H1 (cell line): ENCODE data around the gene EIF4ENIF1.

Experiments used
- BCL11A ChIP-seq, 2 experiments: IDR thresholded peaks; one replicate each; pipeline ENCODE4 v1.6.1; 2011; ENCODE audit warnings: low read depth in 2 of 2, low read length in 2 of 2, mild to moderate bottlenecking in 2 of 2
- CEBPB ChIP-seq: IDR thresholded peaks from 2 replicates; pipeline ENCODE4 v1.6.1; 2012; ENCODE audit warnings: low read depth, low read length
- CHD2 ChIP-seq: IDR thresholded peaks from 2 replicates; pipeline ENCODE4 v1.6.1; 2012; ENCODE audit warnings: low read length, improper control_type of control experiment
- EZH2 ChIP-seq: fragments of 200-600 bp; sonication (generic); IDR thresholded peaks from 2 replicates; pipeline ENCODE4 v1.7.1; 2012; ENCODE audit warnings: low read depth, mild to moderate bottlenecking, moderate library complexity, low read length, inconsistent platforms; ENCODE audit not compliant: severe bottlenecking
- HDAC2 ChIP-seq, 2 experiments: fragments of 300-600 bp in 1 of 2; sonication (generic) in 1 of 2; IDR thresholded peaks; 2 replicates each; pipeline ENCODE4 v1.6.1; 2011 to 2012; ENCODE audit warnings: low read depth in 2 of 2, low read length in 2 of 2, mild to moderate bottlenecking in 2 of 2, moderate library complexity in 2 of 2, borderline replicate concordance in 1 of 2, inconsistent platforms in 1 of 2
- POLR2A ChIP-seq, 2 experiments: IDR thresholded peaks; 1 replicate in 1 of 2; 2 replicates in 1 of 2; pipeline ENCODE4 v1.6.1; 2011; ENCODE audit warnings: low read depth in 2 of 2, low read length in 2 of 2, mild to moderate bottlenecking in 2 of 2; ENCODE audit errors: control extremely low read depth in 1 of 2
- POLR2AphosphoS5 ChIP-seq: IDR thresholded peaks from 2 replicates; pipeline ENCODE4 v1.6.1; 2011; ENCODE audit warnings: low read depth, low read length
- RAD21 ChIP-seq, 2 experiments: IDR thresholded peaks in 1 of 2; conservative IDR thresholded peaks in 1 of 2; 2 replicates each; pipeline ENCODE4 v1.6.1; 2011; ENCODE audit warnings: low read depth in 2 of 2, low read length in 2 of 2, improper control_type of control experiment in 1 of 2, inconsistent platforms in 1 of 2, mild to moderate bottlenecking in 1 of 2, moderate library complexity in 1 of 2
- SIN3A ChIP-seq, 2 experiments: IDR thresholded peaks in 1 of 2; conservative IDR thresholded peaks in 1 of 2; 2 replicates each; pipeline ENCODE4 v1.6.1; 2011 to 2012; ENCODE audit warnings: low read length in 2 of 2, improper control_type of control experiment in 1 of 2, low read depth in 1 of 2, mild to moderate bottlenecking in 1 of 2
- SIX5 ChIP-seq: IDR thresholded peaks from 2 replicates; pipeline ENCODE4 v1.6.1; 2011; ENCODE audit warnings: mild to moderate bottlenecking, low read depth, low read length
- TAF7 ChIP-seq: optimal IDR thresholded peaks from 2 replicates; pipeline ENCODE3; 2011; ENCODE audit warnings: low read depth, mild to moderate bottlenecking, inconsistent platforms, low read length, moderate library complexity, borderline replicate concordance
- YY1 ChIP-seq: IDR thresholded peaks from 2 replicates; pipeline ENCODE4 v1.6.1; 2011; ENCODE audit warnings: low read depth, mild to moderate bottlenecking, low read length
- TF ChIP-seq, protein P1 (sequence below), 3 experiments: IDR thresholded peaks; 1 replicate in 2 of 3; 2 replicates in 1 of 3; pipeline versions ENCODE4 v1.5.1 to v1.6.1; 2011; ENCODE audit warnings: low read length in 3 of 3, mild to moderate bottlenecking in 3 of 3, inconsistent platforms in 2 of 3, low read depth in 1 of 3, moderate library complexity in 1 of 3; ENCODE audit not compliant: insufficient read depth in 1 of 3; ENCODE audit errors: control extremely low read depth in 1 of 3
- TF ChIP-seq, protein P2 (sequence below): IDR thresholded peaks from 2 replicates; pipeline ENCODE4 v1.6.1; 2012; ENCODE audit warnings: low read length, inconsistent platforms

DNA sequence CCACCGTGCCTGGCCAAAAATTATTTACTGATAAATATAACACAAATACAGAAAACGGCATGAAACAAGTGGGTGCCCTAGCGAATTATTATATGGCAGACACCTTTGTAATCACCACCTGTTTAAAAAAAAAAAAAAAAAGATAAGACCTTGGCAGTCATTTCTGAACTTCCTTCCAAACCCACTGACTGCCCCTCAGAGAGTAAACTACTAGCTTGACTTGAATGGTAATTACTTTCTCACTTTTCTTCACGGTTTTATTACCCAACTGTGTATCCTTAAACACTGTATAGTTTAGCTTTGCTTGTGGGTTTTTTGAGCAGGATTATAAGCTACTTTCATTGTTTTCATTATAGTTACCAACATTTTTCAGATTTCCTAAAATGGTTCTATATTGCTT lies 30.4 kb upstream of the EIF4ENIF1 start:
- TF ChIP-seq, protein P1, sequence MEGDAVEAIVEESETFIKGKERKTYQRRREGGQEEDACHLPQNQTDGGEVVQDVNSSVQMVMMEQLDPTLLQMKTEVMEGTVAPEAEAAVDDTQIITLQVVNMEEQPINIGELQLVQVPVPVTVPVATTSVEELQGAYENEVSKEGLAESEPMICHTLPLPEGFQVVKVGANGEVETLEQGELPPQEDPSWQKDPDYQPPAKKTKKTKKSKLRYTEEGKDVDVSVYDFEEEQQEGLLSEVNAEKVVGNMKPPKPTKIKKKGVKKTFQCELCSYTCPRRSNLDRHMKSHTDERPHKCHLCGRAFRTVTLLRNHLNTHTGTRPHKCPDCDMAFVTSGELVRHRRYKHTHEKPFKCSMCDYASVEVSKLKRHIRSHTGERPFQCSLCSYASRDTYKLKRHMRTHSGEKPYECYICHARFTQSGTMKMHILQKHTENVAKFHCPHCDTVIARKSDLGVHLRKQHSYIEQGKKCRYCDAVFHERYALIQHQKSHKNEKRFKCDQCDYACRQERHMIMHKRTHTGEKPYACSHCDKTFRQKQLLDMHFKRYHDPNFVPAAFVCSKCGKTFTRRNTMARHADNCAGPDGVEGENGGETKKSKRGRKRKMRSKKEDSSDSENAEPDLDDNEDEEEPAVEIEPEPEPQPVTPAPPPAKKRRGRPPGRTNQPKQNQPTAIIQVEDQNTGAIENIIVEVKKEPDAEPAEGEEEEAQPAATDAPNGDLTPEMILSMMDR (IDR thresholded peaks at IDR 0.05; ENCODE audit: control extremely low read depth in 1 of 3, insufficient read depth in 1 of 3, low read depth in 1 of 3, low read length in 3 of 3) = no peak
- TF ChIP-seq SIN3A (conservative IDR thresholded peaks at IDR 0.05 in 1 of 2, IDR thresholded peaks at IDR 0.05 in 1 of 2; ENCODE audit: low read depth in 1 of 2, low read length in 2 of 2) = no peak
- TF ChIP-seq YY1 = no peak
- TF ChIP-seq SIX5 = no peak
- no peak for TF ChIP-seq TAF7
- no peak for TF ChIP-seq POLR2A (IDR thresholded peaks at IDR 0.05; ENCODE audit: control extremely low read depth in 1 of 2, low read depth in 2 of 2, low read length in 2 of 2)
- TF ChIP-seq POLR2AphosphoS5 = no peak
- no peak for TF ChIP-seq EZH2
- TF ChIP-seq, protein P2, sequence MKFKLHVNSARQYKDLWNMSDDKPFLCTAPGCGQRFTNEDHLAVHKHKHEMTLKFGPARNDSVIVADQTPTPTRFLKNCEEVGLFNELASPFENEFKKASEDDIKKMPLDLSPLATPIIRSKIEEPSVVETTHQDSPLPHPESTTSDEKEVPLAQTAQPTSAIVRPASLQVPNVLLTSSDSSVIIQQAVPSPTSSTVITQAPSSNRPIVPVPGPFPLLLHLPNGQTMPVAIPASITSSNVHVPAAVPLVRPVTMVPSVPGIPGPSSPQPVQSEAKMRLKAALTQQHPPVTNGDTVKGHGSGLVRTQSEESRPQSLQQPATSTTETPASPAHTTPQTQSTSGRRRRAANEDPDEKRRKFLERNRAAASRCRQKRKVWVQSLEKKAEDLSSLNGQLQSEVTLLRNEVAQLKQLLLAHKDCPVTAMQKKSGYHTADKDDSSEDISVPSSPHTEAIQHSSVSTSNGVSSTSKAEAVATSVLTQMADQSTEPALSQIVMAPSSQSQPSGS = no peak
- TF ChIP-seq HDAC2 (IDR thresholded peaks at IDR 0.05; ENCODE audit: borderline replicate concordance in 1 of 2, low read depth in 2 of 2, low read length in 2 of 2) = no peak
- no peak for TF ChIP-seq CEBPB
- TF ChIP-seq RAD21 (IDR thresholded peaks at IDR 0.05 in 1 of 2, conservative IDR thresholded peaks at IDR 0.05 in 1 of 2; ENCODE audit: low read depth in 2 of 2, low read length in 2 of 2) = no peak
- TF ChIP-seq BCL11A (IDR thresholded peaks at IDR 0.05; ENCODE audit: low read depth in 2 of 2, low read length in 2 of 2) = no peak
- TF ChIP-seq CHD2 = no peak
